Mammary epithelial cell (primary cell): ENCODE measurements around the gene EEPD1.
A peak's percentile ranks its signal among the peaks of the same experiment; 100 is the strongest.

Experiments used
- CTCF ChIP-seq, 2 donors: IDR thresholded peaks in 1 of 2; conservative IDR thresholded peaks in 1 of 2; 2 replicates each; pipeline ENCODE4 v1.5.1; 2011 to 2012; ENCODE audit warnings: inconsistent platforms in 2 of 2, low read length in 2 of 2, mild to moderate bottlenecking in 2 of 2, control low read depth in 1 of 2, low read depth in 1 of 2; ENCODE audit not compliant: insufficient read depth in 1 of 2; ENCODE audit errors: extremely low read depth in 1 of 2
- EZH2 ChIP-seq: IDR thresholded peaks from 2 replicates; pipeline ENCODE4 v1.6.1; 2012; ENCODE audit warnings: low read length, inconsistent platforms, borderline replicate concordance

- TF ChIP-seq CTCF (conservative IDR thresholded peaks at IDR 0.05 in 1 of 2, IDR thresholded peaks at IDR 0.05 in 1 of 2; ENCODE audit: extremely low read depth in 1 of 2, insufficient read depth in 1 of 2, low read depth in 1 of 2, low read length in 2 of 2) (peak in 1 of 2 donors; percentile 5), EZH2 (no peak)
These were observed 128.1 kb downstream of the EEPD1 start for GRCh38 chr7:36280840-36281812.
